NCI-H510A (cell line): Measurements from ENCODE around the gene ARHGEF18.
"Not testable (repeated sequence)": the region's sequence is repeated elsewhere in the genome, so short reads cannot be mapped to it uniquely, and the experiment has no call there.

Experiments
- DNase-seq: peaks from one replicate; lab custom pipeline; 2025; lab: John Stamatoyannopoulos, UW

Gene ARHGEF18

GRCh38 chr19:7348587-7349230, at the start of gene ARHGEF18:
TSS of gene ARHGEF18 (plus strand) at chr19:7348937. CDS start at chr19:7362891, 13,954 bp downstream.
- DNase-seq = no peak

DNA sequence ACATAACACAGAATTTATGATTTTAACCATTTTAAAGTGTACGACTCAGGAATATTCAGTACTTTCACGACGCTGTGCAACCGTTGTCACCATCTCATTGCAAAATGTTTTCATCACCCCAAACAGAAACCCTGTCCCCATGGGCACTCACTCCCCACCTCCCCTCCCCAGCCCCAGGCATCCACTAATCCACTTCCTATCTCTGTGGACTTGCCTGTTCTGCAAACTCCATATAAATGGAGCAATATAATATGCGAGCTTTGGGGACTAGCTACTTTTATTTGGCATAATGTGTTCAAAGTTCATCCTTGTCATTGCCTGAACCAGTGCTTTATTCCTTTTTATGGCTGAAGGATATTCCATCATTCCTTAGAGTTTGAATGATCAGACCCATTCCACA, 47.2 kb upstream of the ARHGEF18 start:
- no peak for DNase-seq

GRCh38 chr19:7303470-7303869, 45.3 kb upstream of the ARHGEF18 start:
- DNase-seq = no peak

DNA sequence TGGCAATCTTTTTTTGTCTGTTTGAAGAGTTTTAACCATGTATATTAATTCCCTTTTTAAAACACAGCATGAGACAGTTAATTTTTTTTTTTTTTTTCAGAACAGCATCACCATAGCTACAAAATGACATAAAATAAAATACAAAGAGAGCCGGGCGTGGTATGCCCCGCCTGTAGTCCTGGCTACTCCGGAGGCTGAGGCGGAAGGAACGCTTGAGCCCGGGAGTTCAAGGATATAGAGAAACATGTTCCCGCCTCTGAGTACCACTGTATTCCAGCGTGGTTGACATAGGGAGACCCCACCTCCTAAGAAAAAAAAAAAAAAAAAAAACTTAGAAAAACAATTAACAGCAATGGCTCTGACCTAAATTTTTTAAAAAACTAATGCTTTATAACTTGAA, 44.5 kb upstream of the ARHGEF18 start:
- no peak for DNase-seq

DNA sequence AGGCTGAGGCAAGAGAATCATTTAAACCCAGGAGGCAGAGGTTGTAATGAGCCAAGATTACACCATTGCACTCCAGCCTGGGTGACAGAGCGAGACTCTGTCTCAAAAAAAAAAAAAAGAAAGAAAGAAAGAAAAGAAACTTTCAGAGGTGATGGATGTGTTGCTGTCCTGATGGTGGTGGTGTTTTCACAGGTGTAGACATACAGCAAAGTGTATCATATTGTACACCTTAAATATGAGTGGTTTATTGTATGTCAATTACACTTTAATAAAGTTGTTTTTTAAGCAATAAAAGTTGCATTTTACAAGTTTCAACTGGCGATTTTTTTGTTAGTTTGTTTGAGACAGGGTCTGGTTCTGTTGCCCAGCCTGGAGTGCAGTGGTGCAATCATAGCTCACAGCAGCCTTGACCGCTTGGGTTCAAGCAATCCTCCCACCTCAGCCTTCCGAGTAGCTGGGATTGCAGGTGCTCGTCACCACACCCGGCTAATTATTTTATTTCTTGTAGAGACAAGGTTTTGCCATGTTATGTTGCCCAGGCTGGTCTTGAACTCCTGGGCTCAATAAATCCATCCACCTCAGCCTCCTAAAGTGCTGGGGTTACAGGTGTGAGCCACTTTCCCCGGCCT, 41.0 kb upstream of the ARHGEF18 start:
- no peak for DNase-seq

DNA sequence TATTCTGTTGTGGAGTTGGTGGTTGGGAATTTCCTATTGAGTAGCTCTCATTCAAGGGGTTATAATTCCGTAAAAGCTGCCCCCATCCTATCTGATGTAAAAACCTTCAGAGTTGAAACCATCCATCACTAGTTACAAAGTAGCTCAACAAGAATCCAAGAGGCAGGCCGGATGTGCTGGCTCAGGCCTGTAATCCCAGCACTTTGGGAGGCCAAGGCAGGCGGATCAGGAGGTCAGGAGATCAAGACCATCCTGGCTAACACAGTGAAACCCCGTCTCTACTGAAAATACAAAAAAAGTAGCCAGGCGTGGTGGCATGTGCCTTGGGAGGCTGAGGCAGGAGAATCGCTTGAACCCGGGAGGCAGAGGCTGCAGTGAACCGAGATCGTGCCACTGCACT, 40.4 kb upstream of the ARHGEF18 start:
- DNase-seq = not testable (repeated sequence)

DNA sequence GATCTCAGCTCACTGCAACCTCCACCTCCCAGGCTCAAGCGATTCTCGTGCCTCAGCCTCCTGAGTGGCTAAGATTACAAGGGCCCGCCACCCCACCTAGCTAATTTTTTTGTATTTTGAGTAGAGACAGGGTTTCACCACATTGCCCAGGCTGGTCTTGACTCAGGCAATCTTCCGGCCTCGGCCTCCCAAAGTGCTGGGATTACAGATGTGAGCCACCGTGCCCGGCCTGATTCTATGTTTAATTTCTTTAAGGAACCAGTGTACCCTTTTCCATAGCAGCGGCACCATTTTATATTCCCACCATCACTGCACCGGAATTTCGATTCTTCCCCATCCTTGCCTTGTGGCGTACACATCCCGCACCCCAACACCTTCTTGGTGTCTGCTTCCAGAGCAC, 36.8 kb upstream of the ARHGEF18 start:
- DNase-seq = no peak

DNA sequence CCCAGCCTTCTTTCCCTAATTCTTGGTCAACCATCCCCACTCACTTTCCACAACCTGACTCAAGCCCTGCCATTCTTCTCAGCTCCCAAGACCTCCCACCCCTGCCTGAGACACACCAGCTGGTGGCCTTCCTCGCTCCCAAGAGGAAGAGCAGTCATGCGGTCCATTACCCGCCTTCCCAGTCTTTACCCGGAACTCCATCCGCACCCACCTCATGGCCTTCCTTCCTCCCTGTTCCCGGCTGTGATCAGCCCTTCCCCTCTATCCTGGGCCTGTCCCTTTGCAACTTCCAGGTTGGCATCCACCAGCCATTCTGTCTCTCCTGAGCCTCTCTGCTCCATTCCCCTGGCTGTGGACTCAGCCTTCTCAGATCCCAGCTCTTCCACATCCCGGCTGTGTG, 35.9 kb upstream of the ARHGEF18 start:
- DNase-seq = no peak

GRCh38 chr19:7318176-7318575, 30.6 kb upstream of the ARHGEF18 start:
- DNase-seq = no peak

DNA sequence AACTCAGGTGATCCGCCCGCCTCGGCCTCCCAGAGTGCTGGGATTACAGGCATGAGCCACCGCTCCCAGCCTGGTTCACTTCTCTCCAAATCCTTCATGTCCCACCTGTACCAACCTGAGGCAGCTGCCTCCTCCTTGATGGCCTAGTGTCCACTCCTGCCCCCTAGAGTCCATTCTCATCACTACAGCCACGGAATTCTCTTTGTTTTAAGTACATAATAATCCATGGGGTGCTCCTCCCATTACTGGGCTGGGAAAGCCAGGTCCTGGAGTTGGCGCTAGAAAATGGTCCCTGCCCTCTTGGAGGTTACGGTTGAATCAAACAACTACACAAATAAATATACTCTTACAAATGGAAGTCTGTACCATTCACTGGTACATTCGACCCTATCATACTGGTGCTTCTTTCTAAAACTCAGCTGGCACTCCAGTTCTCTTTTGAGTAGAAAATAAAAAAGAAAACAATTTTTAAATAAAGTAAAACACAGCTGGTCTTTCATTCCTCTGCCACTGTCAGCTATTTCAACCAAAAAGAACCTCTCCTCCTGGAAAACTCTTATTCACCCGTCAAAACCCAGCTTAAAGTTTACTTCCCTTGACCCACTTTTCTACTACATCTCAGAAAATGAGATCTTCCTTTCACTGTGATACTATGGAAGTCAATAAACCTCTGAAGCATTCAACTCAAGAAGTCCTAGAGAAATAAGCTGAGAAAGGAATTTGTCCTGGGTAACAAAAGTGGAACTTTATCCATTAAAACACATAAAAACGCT, 22.4 kb upstream of the ARHGEF18 start:
- DNase-seq = no peak

GRCh38 chr19:7327802-7328201, 20.9 kb upstream of the ARHGEF18 start:
- DNase-seq = no peak

GRCh38 chr19:7328647-7329046, 20.1 kb upstream of the ARHGEF18 start:
- no peak for DNase-seq

- no peak for DNase-seq
These were observed 17.3 kb upstream of the ARHGEF18 start for GRCh38 chr19:7331446-7331845.

DNA sequence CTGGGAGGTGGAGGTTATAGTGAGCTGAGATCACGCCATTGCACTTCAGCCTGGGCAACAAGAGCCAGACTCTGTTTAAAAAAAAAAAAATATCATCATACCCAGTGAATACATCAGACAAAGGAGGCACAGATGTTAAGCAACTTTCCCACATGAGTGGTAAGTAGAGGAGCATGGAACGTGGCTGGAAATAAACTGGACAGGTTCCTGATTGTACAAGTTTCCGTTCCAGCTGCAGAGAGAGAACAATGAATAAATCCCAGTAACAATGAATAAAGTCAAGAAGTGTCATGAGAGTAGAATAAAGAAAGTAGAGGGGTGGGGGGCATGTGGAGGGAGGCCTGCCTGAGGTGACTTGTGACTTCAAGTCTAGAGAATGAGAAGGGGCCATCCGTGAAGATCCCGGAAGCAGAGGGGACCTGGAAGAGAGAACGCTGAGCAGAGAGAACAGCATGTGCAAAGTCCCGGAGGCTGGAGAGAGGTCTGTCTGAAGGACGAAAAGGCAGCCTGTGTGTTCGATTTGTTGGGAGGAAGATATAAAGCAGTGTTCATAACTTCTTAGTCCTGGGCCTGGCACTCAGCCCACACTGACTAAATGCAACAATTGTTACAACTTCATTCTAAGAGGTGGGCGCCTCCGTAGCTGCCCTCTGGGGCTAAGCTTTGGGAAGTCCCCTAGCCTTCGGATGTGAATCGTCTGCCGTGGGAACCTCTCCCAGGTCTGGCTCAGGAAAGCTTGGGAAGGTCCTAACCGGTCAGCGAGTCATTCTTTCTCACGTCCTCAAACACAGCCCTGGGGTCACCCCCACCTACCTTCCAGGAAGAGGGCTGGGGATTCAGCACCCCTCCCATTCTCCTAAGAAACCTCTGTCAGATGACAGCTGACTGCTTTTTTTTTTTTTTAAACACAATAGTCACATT, 15.3 kb upstream of the ARHGEF18 start:
- no peak for DNase-seq

DNA sequence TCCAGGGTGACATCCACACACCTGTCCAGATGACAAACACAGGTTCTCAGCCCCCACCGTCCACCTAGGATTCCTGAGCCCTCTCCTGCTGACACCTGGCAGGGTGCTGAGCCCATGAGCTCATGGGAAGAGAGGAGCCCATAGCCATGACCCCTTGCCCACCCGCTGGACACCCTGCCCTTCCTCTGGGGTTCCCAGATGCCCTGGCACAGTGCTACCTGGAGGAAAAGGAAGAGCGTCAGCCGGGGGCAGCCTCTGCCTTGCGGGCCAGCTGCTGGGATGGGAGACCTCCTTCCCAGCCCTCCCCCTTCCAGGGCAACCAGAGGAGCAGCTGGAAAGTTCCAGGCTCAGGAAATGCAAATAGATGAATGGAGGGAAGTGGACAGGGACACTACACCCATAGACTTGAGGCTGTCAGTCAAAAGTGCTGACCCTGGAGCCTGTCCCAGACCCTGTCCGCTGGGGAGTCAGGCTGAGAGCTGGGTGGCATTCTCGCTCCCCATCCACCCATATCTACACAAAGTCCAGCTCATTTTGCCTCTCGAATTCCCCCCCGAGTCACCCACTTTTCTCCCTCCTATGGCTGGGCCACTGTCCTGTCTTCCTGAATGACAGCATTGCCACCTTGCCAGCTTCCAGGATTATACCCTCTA, 12.3 kb upstream of the ARHGEF18 start:
- no peak for DNase-seq

DNA sequence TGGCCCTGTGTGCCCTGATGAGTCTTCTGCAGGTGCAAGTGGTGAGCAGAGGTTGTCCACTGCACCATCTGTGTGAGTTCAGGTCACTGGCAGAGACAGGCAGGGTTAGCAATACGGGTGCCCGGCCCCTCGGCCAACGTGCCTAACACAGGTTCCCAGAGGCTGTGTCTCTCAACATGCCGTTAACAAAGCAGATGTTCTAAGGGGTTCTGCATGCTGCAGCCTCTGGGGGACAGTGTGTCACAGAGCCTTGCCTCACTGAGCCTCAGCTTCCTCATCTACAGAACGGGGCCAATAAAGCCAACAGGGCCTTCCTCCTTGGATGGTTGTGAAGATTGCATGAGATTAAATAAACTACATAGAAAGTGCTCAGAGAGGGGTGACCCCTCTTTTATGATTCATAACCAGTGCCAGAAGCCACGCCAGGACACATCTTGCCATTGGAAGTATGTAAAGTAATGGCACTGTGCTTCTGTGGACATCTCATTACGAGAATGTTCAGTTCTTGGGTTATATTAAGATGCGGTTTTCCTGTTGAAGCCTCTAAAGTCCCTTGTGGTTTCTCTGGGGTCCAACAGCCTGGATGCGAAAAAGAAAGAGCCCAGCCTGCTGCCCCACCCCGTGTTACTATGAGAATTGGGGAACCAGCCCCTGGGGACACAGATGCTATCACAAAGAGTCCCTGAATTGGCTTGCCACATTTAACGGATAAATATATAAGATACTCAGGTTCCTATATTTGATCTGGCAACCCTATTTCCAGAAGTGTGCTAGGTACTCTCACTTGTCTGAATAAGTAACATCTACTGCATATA, 11.2 kb upstream of the ARHGEF18 start:
- no peak for DNase-seq

- DNase-seq = no peak
These were observed 7.5 kb upstream of the ARHGEF18 start for GRCh38 chr19:7340959-7341837.

- DNase-seq = no peak
These were observed 6.6 kb upstream of the ARHGEF18 start for GRCh38 chr19:7342143-7342542.

DNA sequence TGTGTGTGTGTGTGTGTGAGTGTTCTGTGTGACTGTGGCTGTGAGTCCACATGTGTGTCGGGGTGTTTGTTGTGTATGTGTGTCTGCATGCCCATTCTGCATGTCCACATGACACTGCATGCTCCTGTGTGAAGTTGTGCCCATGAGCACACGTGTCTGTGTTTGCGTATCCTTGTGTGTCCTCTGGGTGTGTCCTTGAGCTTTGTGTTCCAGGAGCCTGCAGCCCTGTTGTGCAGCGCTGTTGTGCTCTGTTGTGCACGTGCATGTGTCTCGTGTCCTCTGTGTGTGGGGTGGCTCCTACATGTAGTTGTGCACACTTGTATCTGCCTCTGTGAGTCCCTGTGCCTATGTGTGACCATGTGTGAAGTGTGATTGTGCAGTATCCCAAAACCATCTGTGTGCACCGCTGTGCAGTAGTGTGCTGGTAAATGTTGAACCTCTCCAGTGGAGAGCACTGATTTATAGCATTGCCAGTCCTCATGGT, 2.2 kb upstream of the ARHGEF18 start:
- no peak for DNase-seq

DNA sequence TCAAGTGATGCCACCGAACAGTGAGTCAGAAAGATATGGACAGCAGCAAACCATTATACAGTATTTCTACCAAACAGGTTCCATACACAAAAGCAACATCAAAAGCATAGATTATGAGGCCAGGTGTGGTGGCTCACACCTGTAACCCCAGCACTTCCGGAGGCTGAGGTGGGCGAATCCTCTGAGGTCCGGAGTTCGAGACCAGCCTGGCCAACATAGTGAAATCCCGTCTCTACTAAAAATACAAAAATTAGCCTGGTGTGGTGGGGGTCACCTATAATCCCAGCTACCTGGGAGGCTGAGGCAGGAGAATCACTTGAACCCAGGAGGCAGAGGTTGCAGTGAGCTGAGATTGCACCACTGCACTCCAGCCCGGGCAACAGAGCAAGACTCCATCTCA, 1.7 kb upstream of the ARHGEF18 start:
- not testable (repeated sequence) for DNase-seq
